RCC 7860 (cell line): ENCODE measurements around the gene GLDC.
"Not testable (repeated sequence)": the region's sequence is repeated elsewhere in the genome, so short reads cannot be mapped to it uniquely, and the experiment has no call there.

ENCODE experiments used
- DNase-seq: peaks from one replicate; pipeline ENCODE4 v3.0.0-alpha.2; 2015; ENCODE audit warnings: low spot score
- FAIRE-seq: peaks from 2 replicates; lab custom pipeline; 2012; peaks lifted over from hg19 to GRCh38; lab: Jason Lieb, UNC

GLDC gene

DNA sequence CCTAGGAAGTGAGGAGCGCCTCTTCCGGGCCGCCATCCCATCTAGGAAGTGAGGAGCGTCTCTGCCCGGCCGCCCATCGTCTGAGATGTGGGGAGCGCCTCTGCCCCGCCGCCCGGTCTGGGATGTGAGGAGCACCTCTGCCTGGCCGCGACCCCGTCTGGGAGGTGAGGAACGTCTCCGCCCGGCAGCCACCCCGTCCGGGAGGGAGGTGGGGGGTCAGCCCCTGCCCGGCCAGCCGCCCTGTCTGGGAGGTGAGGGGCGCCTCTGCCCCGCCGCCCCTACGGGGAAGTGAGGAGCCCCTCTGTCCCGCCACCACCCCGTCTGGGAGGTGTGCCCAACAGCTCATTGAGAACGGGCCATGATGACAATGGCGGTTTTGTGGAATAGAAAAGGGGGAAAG, 22.7 kb downstream of the GLDC start:
- FAIRE-seq, DNase-seq: not testable (repeated sequence)

DNA sequence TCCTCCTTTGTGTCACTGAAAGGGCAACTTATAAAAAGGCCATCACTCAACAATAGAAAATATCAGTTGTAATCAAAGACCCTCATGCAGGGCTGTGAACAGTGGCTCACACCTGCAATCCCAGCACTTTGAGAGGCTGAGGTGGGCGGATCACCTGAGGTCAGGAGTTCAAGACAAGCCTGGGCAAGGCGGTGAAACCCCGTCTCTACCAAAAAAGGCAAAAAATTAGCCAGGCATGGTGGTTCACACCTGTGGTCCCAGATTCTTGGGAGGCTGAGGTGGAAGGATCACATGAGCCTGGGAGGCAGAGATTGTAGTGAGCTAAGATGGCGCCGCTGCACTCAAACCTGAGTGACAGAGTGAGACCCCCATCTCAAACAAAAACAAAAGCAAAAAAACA, 24.7 kb downstream of the GLDC start:
- FAIRE-seq (no peak), DNase-seq (no peak)

DNA sequence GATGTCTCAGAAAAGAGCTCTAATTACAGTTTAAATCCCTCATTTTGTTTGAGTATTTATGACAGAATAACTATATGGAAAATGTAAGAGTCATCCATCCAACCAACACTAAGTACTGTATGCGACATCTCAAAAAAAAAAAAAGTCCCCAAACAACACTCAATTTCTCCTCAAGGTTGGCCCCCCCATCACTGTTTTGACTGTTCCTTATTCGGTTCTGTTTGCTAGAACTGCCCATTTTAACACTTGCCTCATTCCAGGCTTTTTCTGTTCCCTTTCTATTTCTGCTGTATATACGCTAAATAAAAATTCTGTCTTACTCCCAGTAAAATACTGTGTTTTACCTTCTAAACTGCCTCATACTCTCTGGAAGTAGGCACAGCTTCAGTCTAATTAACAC, 25.2 kb downstream of the GLDC start:
- DNase-seq: no peak
- no peak for FAIRE-seq

DNA sequence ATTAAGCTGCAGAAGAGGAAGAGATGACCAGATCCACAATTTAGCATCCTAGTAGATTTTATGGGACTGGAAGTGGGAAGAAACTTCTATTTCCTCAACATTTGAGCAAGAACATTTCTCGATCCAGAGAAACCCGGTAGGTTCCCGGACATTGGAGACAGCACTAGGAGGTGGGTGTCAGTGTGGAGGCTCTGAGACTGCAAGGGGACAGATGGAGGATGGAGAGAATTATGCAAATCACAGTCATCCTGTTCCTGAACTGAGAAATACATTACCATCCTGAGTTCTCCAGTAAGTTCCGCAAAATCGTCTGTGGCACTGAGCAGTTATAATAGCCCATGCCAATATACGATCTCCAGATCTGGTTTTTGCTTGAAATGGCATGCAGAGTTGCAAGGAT, 25.6 kb downstream of the GLDC start:
- FAIRE-seq (no peak), DNase-seq (no peak)

DNA sequence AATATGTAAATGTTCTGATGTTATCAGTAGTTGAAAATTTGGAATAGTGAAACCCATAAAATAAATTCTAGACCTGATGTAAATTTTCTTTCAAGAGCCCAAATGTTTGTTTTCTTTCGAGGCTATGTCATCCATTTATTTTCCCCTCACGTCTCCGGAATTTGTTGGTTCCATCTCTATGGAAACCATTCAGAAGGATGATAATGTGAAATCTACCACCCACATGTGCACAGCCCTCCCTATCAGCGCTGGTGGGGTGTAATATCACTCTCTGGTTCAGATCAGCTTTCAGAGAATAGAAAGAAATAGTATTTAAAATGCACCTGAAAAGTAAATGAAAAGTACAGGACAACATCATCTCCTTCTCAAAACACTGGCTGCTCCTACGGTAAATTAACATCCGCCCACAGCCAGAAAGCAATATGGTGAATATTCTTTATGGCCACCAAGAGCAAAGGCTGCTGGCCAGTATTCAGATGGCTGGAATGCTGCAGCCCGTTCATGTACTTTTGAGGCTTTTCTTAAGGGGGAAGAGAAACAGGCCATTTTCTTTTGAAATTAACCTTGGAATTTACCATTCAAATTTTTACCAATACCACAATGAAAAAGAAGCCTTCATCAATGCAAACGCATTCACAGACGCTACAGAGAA, 28.5 kb downstream of the GLDC start:
- no peak for FAIRE-seq
- DNase-seq: no peak

DNA sequence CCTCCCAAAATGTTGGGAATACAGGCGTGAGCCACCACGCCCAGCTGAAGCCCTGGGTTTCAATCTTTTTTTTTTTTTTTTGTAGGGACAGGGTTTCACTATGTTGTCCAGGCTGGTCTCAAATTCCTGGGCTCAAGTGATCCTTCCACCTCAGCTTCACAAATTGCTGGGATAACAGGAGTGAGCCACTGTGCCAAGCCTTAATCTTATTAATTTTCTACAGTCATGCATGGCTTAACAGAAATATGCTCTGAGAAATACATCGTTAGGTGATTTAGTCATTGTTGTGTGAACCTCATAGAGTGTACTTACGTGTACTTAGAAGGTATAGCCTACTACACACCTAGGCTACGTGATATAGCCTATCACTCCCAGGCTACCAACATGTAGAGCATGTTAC, 31.0 kb downstream of the GLDC start:
- DNase-seq (no peak), FAIRE-seq (no peak)

DNA sequence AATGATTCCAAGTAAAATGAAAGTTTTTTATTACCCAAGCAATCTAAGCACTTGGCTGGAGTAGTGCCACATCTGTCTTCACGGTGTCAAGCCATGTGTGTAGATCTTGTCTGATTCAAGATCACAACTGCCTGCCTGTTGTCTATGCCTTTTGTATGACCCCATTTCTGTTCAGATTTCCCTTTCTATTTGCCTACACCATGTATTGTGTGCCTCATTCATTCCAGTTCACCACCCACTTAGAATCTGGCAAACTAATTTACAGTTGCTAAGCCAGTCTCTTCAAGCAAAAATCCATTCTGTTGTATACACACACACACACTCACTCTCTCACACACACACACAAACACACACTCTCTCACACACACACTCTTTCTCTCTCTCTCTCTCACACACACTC, 33.7 kb downstream of the GLDC start:
- no peak for DNase-seq
- FAIRE-seq: no peak

DNA sequence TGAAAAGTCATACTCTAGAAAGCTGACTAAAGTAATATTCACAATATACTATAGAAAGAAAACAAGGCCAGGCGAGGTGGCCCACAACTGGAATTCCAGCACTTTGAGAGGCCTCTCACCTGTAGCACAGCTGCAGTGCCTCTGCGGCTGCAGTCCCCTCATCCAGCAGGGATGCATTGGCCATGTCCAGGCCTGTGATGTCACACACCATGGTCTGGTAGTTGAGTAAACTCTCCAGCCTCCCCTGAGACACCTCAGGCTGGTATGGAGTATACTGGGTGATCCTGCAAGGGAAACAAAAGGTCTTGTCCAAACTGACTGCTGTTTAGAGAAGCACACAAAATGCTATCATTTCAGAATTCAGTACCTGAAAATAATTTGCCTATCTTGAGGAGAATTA, 35.5 kb downstream of the GLDC start:
- DNase-seq (no peak), FAIRE-seq (no peak)

DNA sequence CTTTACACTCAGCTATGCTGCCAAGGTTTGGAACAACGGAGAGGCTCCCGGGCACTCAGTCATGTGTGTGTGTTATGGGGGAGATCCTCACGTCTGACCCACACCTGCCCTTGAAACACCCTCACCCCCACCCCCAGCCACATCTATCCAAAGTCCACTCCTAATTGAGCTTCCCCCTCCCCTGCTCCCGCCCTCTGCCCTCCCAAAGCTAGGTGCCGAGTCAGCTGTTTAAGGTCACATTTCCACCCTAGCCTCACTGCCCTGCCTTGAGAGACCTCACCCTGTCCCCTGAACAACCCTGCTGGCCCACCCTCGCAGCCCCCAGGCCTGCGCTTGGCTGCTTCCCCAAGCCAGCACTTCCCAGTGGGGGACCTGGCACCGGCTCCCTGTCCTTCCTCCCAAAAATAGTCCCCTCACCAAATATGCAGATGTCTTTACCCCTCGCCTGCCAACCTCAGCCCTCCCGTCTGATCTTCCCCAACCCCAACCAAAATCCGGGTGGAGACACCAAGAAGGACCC, 36.0 kb downstream of the GLDC start:
- no peak for FAIRE-seq

DNA sequence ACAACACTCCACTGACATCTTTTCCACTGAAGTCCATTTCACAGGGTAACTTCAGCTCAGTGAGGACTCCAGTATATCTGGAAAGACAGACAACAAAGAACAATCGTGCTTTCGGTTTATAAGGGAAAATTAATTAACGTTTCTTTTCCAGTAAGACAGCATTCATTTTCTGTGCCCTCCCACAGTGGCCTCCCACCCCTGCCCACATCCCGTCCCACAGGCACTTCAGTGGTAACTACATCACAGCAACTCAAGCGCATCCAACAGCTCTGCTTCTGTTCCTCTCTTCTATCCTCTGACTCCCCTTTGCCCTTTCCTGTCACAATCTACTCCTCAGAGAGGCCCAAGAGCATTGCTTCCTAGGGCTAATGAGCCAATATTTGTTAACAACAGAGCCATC, 40.3 kb downstream of the GLDC start:
- DNase-seq (no peak), FAIRE-seq (no peak)

More for the DNA sequence above, 36.0 kb downstream of the GLDC start:
- DNase-seq: no peak

DNA sequence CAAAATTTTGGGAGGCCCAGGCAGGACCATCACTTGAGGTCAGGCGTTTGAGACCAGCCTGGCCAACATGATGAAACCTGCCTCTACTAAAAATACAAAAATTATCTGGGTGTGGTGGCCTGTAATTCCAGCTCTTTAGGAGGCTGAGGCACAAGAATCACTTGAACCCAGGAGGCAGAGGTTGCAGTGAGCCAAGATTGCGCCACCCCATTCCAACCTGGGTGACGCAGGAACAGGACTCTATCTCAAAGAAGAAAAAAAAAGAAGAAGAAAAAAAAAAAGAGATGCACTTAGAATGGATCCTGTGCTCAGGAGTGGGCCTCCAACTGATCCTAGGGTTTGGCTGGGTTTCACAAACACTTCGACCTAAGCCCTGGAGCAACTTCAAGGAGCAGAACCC, 45.1 kb downstream of the GLDC start:
- DNase-seq (no peak), FAIRE-seq (no peak)

DNA sequence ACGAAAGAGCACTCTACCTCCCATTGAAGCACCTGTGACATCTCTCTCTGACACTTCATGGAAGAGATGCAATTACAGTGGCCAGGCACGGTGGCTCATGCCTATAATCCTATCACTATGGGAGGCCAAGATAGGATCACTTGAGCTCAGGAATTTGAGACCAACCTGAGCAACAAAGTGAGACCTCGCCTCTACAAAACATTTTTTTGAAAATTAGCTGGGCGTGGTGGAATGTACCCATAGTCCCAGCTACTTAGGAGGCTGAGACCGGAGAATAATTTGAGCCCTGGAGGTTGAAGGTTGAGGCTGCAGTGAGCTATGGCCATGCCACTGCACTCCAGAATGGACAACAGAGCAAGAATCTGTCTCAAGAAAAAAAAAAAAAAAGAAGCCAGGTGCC, 45.5 kb downstream of the GLDC start:
- DNase-seq (no peak), FAIRE-seq (no peak)

DNA sequence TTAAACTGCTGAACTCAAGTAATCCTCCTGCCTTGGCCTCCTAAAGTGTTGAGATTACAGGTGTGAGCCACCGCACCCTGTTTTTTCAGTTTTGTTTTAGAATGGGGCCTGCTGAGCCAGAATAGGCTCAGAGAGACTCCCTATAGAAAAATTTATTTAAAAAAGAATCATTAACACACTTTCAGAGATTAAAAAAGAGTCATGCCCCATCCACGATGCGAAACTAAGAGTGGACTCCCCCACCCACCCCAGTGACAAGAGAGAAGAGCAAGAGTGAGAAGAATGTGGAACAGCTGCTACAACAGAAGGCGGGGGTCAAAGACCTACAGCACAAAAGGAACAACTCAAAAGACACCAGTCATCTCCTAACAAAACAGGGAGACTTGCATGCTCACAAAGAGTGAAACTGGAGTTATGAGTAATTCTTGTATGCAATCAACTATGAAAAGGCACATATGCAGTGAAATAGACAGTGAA, 47.2 kb downstream of the GLDC start:
- no peak for FAIRE-seq
- no peak for DNase-seq

DNA sequence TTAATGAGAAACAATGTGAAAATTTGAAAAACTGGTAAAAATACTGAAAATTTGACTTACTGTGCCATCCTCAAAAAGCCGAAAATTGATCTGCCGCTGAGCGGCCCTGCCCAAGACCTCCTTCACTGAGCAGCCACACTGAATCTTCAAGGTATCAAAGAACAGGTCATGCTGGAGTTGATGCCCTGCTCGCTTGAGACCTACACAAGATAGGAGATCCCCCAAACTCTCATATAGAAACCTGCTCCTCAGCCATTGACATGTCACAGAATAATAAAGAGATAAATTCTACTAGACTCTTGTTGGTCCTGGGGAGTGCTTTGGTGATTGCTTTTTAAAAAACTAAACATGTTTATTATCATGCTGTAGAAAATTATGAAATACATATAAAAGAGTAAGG, 52.7 kb downstream of the GLDC start:
- FAIRE-seq: no peak
- no peak for DNase-seq

DNA sequence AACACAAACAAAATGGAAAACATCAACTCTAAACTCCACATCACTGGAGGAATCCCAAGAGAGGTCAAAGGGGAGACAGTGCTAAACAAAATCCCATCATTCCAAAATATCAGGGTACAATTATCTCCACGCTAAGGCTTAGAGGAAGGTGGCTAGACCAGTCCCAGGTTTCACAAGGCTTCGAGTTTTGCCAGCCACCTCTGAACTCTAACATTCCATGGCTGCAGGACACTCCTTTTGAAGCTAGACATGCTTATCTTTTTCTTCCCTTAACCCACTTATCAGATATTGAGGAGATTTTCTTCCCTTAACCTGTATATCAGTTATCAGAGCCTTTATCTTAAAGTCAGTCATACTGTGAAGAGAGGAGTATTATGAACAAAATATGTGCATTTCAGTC, 53.3 kb downstream of the GLDC start:
- FAIRE-seq (no peak), DNase-seq (no peak)

DNA sequence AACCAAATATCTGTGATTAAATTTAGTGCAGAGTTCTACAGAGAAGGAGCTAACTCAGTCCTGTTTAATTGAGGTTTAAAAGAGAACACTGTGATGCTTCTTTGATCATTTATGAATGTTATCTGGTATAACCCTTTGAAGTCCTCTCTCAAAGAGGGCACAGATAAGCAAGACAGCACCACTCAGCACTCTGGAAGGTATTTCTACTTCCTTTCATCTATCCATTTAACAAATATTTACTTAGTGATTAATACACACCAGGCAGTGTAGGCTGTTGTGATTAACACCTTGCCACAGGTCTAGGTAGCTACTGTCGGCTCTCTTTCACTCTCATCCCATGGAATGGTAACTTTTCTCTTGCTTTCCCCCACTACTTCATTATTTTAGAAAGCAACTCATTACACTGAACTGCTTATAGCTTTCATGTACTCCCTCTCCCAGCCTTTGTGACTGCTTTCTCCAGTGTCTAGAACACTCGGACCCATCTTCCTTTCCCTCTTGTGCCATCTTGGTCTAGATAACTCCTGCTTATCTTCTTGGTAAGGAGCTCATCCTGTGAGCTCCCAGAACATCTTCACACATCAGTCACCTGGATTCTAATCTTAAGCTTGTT, 54.7 kb downstream of the GLDC start:
- no peak for FAIRE-seq
- DNase-seq: no peak

DNA sequence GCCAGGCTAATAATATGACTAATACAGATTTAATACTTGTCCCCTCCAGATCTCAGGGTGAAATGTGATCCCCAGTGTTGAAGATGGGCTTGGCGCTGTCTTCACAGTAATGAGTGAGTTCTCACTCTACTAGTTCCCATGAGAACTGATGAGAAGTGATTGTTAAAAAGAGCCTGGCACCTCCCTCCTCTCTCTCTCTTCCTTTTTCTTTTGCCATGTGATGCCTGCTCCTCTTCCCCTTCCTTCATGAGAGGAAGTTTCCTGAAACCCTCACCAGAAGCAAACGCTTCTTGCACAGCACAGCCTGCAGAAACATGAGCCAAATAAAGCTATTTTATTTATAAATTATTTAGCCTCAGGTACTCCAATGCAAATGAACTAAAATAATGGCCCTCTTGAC, 55.2 kb downstream of the GLDC start:
- no peak for DNase-seq

DNA sequence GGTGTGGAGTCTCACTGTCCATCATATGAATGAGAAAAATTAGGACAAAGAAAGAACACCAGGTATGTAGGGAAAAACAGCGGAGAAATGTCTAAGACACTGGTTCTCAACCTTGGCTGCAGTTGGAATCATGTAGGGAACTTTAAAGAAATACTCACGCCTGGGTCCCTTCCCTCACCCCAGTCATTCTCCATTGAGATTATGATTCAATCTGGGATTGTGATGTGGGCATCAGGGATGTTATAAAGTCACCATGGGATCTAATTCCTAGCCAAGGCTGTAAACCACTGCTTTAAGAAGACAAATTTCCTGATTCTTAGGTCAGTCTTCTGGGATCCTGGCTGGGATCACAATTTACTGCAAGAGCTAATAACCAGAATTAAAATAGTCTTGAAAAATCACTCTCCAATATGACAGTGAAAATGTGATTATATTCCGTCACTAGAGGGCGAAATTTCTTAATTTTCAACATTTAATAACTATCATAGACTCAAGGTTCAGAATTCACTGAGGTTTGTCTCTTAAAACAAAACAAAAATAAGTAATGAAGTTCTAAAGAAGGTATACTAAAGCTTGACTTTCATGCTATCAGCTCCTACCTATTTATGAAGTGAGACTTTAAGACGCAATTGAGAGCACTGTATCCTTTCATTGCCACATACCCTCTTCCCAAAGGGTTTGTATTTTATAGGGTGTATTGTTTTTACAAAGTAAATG, 60.5 kb downstream of the GLDC start:
- peak; percentile 26 for DNase-seq
- FAIRE-seq: peak; percentile 78

More for the DNA sequence above, 55.2 kb downstream of the GLDC start:
- no peak for FAIRE-seq

DNA sequence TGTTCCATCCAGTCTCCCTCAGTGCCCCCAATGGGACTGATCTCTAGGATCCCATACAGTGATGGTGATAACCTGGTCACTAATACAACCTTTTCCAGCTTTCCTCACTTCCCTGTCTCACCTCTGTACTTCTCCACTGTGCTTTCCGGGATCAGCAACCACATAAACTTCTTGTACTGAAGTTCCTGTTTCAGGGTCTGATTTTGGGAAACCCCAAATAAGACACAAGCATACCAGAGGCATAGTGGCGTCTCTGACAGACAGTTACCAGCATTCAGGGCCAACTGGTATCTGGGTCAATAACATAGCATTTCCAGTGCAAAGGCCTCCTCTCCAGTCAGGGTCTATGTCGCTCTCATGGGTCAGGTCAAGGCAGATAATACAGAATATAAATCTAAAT, 64.3 kb downstream of the GLDC start:
- no peak for FAIRE-seq
- DNase-seq: no peak

DNA sequence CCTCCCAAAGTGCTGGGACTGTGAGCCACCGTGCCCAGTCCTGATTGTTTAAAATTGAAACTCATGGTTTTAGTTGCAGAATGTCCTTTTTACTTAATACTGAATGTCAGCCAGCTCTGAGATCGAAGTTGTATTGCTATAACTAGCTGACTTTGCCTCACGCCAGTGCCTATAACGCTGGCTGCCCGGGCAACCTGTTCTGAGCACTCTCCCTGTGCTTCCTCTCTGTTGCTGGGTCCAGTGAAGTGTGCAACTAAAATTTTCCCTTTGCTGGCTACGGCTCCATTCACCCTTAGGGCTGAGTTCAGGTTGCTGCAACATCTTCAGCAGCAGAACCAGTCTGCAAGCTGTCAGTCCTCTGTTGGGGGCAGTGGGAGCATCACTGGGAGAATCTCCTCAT, 65.9 kb downstream of the GLDC start:
- FAIRE-seq (no peak), DNase-seq (no peak)

DNA sequence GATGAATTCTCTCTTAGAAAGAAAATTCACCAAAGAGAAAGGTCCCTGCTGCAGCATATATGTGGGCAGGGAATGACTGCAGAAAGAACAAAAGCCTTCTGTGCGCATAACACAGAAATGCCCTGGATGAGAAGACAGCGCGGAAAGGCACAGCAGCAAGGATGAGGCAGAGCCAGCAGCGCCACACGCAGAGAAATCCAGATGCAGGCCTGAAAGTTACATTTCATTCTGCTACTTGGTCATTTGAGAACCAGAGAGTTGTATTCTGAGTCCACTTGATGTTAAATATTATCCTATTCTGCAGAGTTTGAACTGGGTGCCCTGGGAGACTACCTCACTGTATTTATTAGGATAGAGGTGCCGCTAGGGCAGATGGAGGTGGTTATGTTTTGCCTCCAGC, 68.5 kb downstream of the GLDC start:
- no peak for FAIRE-seq
- DNase-seq: no peak
